GM21786 (cell line): ENCODE results near the gene BATF.

ENCODE experiments used
- ATAC-seq: cut with Tn5 transposase; IDR thresholded peaks from one replicate; pipeline ENCODE4 v1.9.1; 2021; ENCODE audit not compliant: unreplicated experiment

BATF gene

GRCh38 chr14:75559451-75560222 lies 37.4 kb downstream of the BATF start:
- ATAC-seq, result peak; percentile 49

GRCh38 chr14:75561013-75561432 lies 38.8 kb downstream of the BATF start:
- no peak for ATAC-seq

- no peak for ATAC-seq
Measured at GRCh38 chr14:75562089-75562488, 39.8 kb downstream of the BATF start.

- ATAC-seq, result no peak
Measured at GRCh38 chr14:75562489-75562888, 40.2 kb downstream of the BATF start.

GRCh38 chr14:75563931-75564330 lies 41.7 kb downstream of the BATF start:
- ATAC-seq, result no peak

GRCh38 chr14:75565056-75565455 lies 42.8 kb downstream of the BATF start:
- ATAC-seq, result no peak

GRCh38 chr14:75566321-75566720 lies 44.1 kb downstream of the BATF start:
- ATAC-seq, result no peak

GRCh38 chr14:75566752-75567151 lies 44.5 kb downstream of the BATF start:
- no peak for ATAC-seq

- no peak for ATAC-seq
Measured at GRCh38 chr14:75568140-75568539, 45.9 kb downstream of the BATF start.

GRCh38 chr14:75568791-75569190 lies 46.5 kb downstream of the BATF start:
- ATAC-seq, result no peak

- ATAC-seq, result peak; percentile 35
Measured at GRCh38 chr14:75570797-75571196, 48.5 kb downstream of the BATF start.

- no peak for ATAC-seq
Measured at GRCh38 chr14:75572104-75572503, 49.8 kb downstream of the BATF start.

- ATAC-seq, result no peak
Measured at GRCh38 chr14:75577090-75577489, 54.8 kb downstream of the BATF start.

GRCh38 chr14:75577729-75578101 lies 55.4 kb downstream of the BATF start:
- ATAC-seq, result peak; percentile 91

GRCh38 chr14:75578102-75578785 lies 56.0 kb downstream of the BATF start, which contains the start of gene FLVCR2:
TSS of gene FLVCR2 (plus strand) at chr14:75578620. CDS start at chr14:75578973, 353 bp downstream.
- peak; percentile 32 for ATAC-seq

GRCh38 chr14:75578786-75579337 lies 56.6 kb downstream of the BATF start:
- no peak for ATAC-seq

GRCh38 chr14:75579338-75579864 lies 57.1 kb downstream of the BATF start:
- ATAC-seq, result no peak

- no peak for ATAC-seq
Measured at GRCh38 chr14:75579882-75580281, 57.6 kb downstream of the BATF start.

- no peak for ATAC-seq
Measured at GRCh38 chr14:75587388-75587787, 65.1 kb downstream of the BATF start.

GRCh38 chr14:75589931-75590330 lies 67.7 kb downstream of the BATF start:
- no peak for ATAC-seq

GRCh38 chr14:75591331-75591946 lies 69.2 kb downstream of the BATF start:
- ATAC-seq, result no peak
